Stomach (tissue), 4 donors: ENCODE measurements around the gene APCDD1L.

Source experiments
- EP300 ChIP-seq: sonication (generic); formaldehyde crosslinking; IDR thresholded peaks from one replicate; pipeline ENCODE4 v1.6.1; 2017; ENCODE audit warnings: antibody characterized with exemption
- POLR2A ChIP-seq, 4 donors: fragments of 450-650 bp; IDR thresholded peaks; one replicate each; pipeline ENCODE4 v1.6.1; 2016; ENCODE audit warnings: antibody characterized with exemption in 4 of 4, control low read depth in 2 of 4, mild to moderate bottlenecking in 1 of 4, moderate library complexity in 1 of 4
- TF ChIP-seq, protein P1 (sequence below), 7 experiments: fragments of 450-650 bp in 4 of 7; fragments of 200-600 bp in 3 of 7; sonication (generic) in 3 of 7; IDR thresholded peaks; one replicate each; pipeline ENCODE4 v1.5.1; 2016 to 2019; ENCODE audit warnings: antibody characterized with exemption in 7 of 7, control low read depth in 2 of 7, mild to moderate bottlenecking in 1 of 7

DNA sequence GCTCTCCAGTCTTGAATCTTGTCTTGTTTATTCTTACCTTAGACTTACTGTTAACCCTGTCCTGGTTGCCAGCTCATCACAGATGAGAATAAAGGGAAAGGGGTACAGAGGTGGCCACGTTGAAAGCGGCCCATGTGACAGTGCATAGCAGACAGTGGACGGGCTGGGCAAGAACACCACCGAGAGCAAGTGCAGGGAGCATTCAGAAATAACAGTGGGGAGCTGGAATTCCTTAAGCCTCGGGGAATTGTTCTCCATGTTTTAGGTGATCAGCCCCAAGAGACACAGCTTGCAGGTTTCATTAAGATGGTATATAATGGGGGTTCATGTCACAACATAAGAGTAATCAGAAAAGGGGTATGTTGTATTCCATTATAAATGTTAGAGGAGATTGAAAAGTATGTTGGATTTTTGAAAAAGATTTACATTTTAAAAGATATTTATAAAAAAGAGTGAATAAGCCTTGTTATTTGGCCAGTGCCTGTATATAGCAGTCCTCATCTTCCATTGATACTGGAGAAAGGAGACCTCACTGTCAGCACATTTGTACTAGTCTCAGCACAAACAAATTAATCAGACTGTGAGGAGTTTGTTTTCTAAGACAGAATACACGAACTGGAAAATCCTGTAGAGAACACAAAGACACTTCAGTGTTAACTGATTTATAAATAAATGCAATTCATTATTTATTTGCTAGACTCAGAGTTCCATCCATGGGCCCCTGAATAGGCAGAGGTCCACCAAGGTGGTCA lies 90.8 kb downstream of the APCDD1L start:
- TF ChIP-seq, protein P1, sequence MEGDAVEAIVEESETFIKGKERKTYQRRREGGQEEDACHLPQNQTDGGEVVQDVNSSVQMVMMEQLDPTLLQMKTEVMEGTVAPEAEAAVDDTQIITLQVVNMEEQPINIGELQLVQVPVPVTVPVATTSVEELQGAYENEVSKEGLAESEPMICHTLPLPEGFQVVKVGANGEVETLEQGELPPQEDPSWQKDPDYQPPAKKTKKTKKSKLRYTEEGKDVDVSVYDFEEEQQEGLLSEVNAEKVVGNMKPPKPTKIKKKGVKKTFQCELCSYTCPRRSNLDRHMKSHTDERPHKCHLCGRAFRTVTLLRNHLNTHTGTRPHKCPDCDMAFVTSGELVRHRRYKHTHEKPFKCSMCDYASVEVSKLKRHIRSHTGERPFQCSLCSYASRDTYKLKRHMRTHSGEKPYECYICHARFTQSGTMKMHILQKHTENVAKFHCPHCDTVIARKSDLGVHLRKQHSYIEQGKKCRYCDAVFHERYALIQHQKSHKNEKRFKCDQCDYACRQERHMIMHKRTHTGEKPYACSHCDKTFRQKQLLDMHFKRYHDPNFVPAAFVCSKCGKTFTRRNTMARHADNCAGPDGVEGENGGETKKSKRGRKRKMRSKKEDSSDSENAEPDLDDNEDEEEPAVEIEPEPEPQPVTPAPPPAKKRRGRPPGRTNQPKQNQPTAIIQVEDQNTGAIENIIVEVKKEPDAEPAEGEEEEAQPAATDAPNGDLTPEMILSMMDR (IDR thresholded peaks at IDR 0.05): no peak
- TF ChIP-seq POLR2A (IDR thresholded peaks at IDR 0.05) (no peak), EP300 (no peak)
